GM12874 (cell line): ENCODE results near the gene SUPT6H.
A peak's percentile ranks its signal among the peaks of the same experiment; 100 is the strongest.

Source experiments
- TF ChIP-seq, protein P1 (sequence below): IDR thresholded peaks from 2 replicates; pipeline ENCODE4 v1.5.1; 2011; ENCODE audit warnings: low read depth, mild to moderate bottlenecking, control low read depth, low read length, moderate library complexity; ENCODE audit not compliant: insufficient read depth

The SUPT6H gene

GRCh38 chr17:28743243-28744103 lies 81.5 kb downstream of the SUPT6H start, which contains the start of gene TRAF4:
Gene TRAF4 (plus strand): TSS chr17:28744011. CDS start chr17:28744113, 102 bp downstream.
- TF ChIP-seq, protein P1, sequence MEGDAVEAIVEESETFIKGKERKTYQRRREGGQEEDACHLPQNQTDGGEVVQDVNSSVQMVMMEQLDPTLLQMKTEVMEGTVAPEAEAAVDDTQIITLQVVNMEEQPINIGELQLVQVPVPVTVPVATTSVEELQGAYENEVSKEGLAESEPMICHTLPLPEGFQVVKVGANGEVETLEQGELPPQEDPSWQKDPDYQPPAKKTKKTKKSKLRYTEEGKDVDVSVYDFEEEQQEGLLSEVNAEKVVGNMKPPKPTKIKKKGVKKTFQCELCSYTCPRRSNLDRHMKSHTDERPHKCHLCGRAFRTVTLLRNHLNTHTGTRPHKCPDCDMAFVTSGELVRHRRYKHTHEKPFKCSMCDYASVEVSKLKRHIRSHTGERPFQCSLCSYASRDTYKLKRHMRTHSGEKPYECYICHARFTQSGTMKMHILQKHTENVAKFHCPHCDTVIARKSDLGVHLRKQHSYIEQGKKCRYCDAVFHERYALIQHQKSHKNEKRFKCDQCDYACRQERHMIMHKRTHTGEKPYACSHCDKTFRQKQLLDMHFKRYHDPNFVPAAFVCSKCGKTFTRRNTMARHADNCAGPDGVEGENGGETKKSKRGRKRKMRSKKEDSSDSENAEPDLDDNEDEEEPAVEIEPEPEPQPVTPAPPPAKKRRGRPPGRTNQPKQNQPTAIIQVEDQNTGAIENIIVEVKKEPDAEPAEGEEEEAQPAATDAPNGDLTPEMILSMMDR = 0 out of 2 replicates have a peak, but pooled peaks have one; percentile 16

GRCh38 chr17:28744104-28744971 lies 82.3 kb downstream of the SUPT6H start:
- TF ChIP-seq, protein P1 = no peak

DNA sequence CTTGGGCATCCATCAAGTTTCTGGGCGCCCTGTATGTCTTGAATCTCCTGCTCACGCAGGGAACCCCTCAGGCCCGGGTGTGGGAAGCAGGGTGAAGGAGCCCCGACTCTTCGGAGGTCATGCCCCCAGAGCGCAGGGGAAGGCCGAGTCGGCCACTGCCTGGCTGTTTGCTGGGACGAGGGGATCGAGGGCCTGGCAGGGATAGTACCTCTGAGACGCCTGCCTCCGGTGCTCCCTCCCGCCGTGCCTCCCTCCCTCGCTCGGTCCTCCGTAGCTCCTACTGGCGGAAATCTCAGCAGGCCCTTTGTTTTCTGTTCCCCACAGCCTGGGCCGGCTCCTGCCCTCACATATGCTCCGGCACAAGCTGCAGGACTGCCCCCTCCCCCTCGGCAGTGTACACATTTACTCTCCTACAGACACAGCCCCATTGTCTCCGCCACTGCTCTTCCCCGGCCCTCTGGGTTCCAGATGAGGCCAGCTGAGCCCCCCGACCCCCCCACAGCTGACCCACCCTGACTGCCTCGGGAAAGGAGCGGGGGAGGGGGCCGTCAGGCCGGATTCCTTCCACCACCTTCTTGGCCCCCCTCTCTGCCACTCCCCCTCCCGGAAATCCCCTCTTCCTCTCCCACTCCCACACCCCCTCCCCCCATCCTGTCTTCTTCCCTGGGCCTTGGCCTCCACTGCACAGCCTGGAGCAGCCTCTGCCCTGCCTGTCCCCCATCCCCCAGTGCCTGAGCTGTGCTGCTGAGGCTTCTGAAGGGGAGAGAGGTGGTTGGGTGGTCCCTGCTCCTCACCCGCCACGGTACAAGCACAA lies 83.2 kb downstream of the SUPT6H start:
- TF ChIP-seq, protein P1 = no peak

- TF ChIP-seq, protein P1 = no peak
These were observed 83.9 kb downstream of the SUPT6H start for GRCh38 chr17:28745786-28746411.

- TF ChIP-seq, protein P1 = no peak
These were observed 84.6 kb downstream of the SUPT6H start for GRCh38 chr17:28746611-28747050.

DNA sequence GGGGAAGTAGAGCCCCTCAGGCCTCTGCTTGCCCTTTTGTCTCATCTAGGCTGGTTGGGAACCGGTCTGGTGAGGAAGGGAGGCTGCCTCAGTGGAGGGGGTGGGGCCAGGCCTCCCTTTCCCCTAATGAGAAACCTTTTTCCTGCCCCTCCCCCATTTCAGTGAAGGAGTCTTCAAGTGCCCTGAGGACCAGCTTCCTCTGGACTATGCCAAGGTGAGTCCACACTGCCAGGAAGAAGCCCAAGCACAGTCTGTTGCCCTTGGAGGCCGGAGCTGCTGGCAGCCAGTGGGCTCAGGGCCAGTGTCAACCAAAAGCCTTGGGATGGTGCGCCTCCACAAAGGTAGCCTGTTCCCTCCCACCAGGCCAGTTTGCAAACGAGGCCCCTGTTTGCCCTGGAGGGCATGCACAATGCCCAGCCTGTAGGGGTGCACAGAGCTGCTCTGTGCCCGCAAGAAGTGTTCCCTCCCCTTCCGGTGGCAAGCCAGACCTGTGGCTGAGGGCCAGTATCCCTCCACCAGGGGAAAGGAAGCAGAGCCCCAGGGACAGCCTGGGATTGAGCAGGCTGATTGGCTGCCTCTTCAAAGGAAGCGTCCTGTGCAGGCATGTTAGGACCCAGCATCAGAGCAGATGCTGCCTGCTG lies 85.2 kb downstream of the SUPT6H start:
- TF ChIP-seq, protein P1 = no peak
